ENCODE data around the gene ME3.

DNA sequence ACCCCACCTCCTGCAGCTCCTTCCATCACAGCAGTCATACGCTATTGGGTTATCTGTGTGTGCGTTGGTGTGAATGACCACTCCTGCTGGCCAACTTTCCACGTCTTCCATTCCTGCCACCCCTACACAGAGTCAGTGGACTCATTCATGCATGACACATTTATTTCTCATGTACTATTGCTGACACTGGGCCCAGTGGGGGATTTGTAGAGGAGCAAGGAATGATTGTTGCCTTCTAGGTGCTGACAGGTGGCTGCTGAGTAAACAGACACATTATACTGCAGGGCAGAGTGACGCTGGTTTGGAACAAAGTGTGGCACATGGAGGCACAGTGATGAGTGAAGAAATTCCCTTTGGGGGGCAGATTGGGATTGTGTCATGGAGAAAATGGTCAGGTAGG is 183.9 kb downstream of the ME3 start:
- TF ChIP-seq, protein P1, sequence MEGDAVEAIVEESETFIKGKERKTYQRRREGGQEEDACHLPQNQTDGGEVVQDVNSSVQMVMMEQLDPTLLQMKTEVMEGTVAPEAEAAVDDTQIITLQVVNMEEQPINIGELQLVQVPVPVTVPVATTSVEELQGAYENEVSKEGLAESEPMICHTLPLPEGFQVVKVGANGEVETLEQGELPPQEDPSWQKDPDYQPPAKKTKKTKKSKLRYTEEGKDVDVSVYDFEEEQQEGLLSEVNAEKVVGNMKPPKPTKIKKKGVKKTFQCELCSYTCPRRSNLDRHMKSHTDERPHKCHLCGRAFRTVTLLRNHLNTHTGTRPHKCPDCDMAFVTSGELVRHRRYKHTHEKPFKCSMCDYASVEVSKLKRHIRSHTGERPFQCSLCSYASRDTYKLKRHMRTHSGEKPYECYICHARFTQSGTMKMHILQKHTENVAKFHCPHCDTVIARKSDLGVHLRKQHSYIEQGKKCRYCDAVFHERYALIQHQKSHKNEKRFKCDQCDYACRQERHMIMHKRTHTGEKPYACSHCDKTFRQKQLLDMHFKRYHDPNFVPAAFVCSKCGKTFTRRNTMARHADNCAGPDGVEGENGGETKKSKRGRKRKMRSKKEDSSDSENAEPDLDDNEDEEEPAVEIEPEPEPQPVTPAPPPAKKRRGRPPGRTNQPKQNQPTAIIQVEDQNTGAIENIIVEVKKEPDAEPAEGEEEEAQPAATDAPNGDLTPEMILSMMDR (IDR thresholded peaks at IDR 0.05) = no peak
- TF ChIP-seq POLR2A (IDR thresholded peaks at IDR 0.05) = no peak

All from right lobe of liver (tissue), 4 donors.